ENCODE results near the gene ADAM12.

DNA sequence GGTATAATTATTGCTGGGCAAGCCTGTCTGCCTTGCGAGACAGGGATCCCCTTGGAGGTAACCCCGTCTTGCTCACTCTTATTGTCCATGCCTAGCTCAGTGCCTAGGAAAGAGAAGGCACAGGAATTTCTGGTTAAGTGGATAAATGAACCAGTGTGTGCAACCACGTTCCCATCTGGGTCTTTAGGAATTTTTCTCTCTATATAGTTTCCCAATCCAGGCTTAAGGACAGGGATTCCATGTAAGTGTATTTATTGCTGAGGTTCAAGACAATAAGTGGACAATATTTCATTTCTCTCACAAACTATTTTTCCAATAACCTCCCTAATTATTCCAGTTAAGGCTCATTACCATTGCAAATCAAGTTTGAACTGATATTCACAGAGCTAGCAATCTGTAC, 8.9 kb upstream of the ADAM12 start:
- TF ChIP-seq POLR2AphosphoS5 (IDR thresholded peaks at IDR 0.05; ENCODE audit: low read depth, low read length): no peak
- TF ChIP-seq POLR2A (IDR thresholded peaks at IDR 0.05; ENCODE audit: low read depth, low read length): no peak
